Activated T-cell treated with anti-CD3 and anti-CD28 coated beads, Interleukin-2, amount 50 U/mL, for 72 hours (primary cell): Measurements from ENCODE around the gene PRKG2. TPM values are rescaled to one million over a fixed set of nuclear protein-coding genes. Genes with fewer than 3 reads are reported as not detected.

Experiments
- ATAC-seq, 2 donors: fragments of 150-1000 bp; cut with Tn5 transposase; replicated peaks in 1 of 2; 2 replicates each; pipeline ENCODE4 v1.10.0; 2021; ENCODE audit warnings: moderate library complexity in 2 of 2, mild to moderate bottlenecking in 1 of 2
- DNase-seq, 2 donors: peaks; one replicate each; pipeline ENCODE4 v3.0.0; 2021 to 2022; ENCODE audit warnings: mixed read lengths in 1 of 2
- H3K27ac Mint-ChIP-seq: one replicate; pipeline ENCODE4 v1.8.0; 2022; ENCODE audit warnings: mild to moderate bottlenecking, moderate library complexity, mixed read lengths
- H3K27me3 Mint-ChIP-seq: one replicate; pipeline ENCODE4 v1.8.0; 2022; ENCODE audit warnings: low read depth, mixed read lengths
- H3K36me3 Mint-ChIP-seq, 2 donors: one replicate each; pipeline ENCODE4 v1.8.0; 2022; ENCODE audit warnings: mixed read lengths in 2 of 2, mild to moderate bottlenecking in 1 of 2; ENCODE audit not compliant: insufficient read depth in 2 of 2
- H3K4me1 Mint-ChIP-seq: one replicate; pipeline ENCODE4 v1.8.0; 2022; ENCODE audit warnings: low read depth, mixed read lengths
- H3K4me3 Mint-ChIP-seq, 2 donors: one replicate each; pipeline ENCODE4 v1.8.0; 2022; ENCODE audit warnings: mild to moderate bottlenecking in 2 of 2, mixed read lengths in 2 of 2, moderate library complexity in 2 of 2
- H3K9me3 Mint-ChIP-seq, 2 donors: one replicate each; pipeline ENCODE4 v1.8.0; 2022; ENCODE audit warnings: mixed read lengths in 2 of 2
- total RNA-seq, 2 donors: library from RNA; stranded (reverse); gene quantifications; one replicate each; pipeline ENCODE4 v1.2.3, GENCODE V29; 2022

The PRKG2 gene
- total RNA-seq, 2 donors from 2014 or later: 0.62 TPM; not detected in 1

- no peak overlapping the region for H3K27ac Mint-ChIP-seq
- DNase-seq (no peak), ATAC-seq (no peak)
- H3K4me1 Mint-ChIP-seq: no peaks in the 10 kb centered on the region
- peaks cover 12% of the 10 kb centered on the region for H3K27me3 Mint-ChIP-seq
- H3K36me3 Mint-ChIP-seq: peaks cover 0 to 1% of the 10 kb centered on the region in 2 donors
- H3K9me3 Mint-ChIP-seq: no peaks in the 10 kb centered on the region
- H3K4me3 Mint-ChIP-seq: no peak overlapping the region
These were observed 77.6 kb downstream of the PRKG2 start for GRCh38 chr4:81137446-81137845.

- Mint-ChIP-seq H3K36me3 (peaks cover 0 to 1% of the 10 kb centered on the region in 2 donors), H3K4me3 (no peak overlapping the region), H3K27ac (no peak overlapping the region), H3K4me1 (no peaks in the 10 kb centered on the region), H3K9me3 (no peaks in the 10 kb centered on the region), H3K27me3 (peaks cover 12% of the 10 kb centered on the region)
- ATAC-seq: no peak
- no peak for DNase-seq
These were observed 78.7 kb downstream of the PRKG2 start for GRCh38 chr4:81136161-81136905.

GRCh38 chr4:81135501-81135900, 79.5 kb downstream of the PRKG2 start:
- no peak for ATAC-seq
- Mint-ChIP-seq H3K4me3 (no peak overlapping the region), H3K36me3 (peaks cover 0 to 1% of the 10 kb centered on the region in 2 donors), H3K27ac (no peak overlapping the region), H3K9me3 (no peaks in the 10 kb centered on the region), H3K4me1 (no peaks in the 10 kb centered on the region), H3K27me3 (peaks cover 12% of the 10 kb centered on the region)
- DNase-seq: no peak

- Mint-ChIP-seq H3K27ac (no peak overlapping the region), H3K4me3 (no peak overlapping the region), H3K27me3 (peaks cover 10% of the 10 kb centered on the region), H3K9me3 (peaks cover 0 to 2% of the 10 kb centered on the region in 2 donors), H3K36me3 (no peaks in the 10 kb centered on the region), H3K4me1 (no peaks in the 10 kb centered on the region)
- no peak for DNase-seq
- ATAC-seq: no peak
These were observed 83.5 kb downstream of the PRKG2 start for GRCh38 chr4:81131563-81131962.

GRCh38 chr4:81131066-81131465, 84.0 kb downstream of the PRKG2 start:
- Mint-ChIP-seq H3K27ac (no peak overlapping the region), H3K36me3 (no peaks in the 10 kb centered on the region), H3K27me3 (peaks cover 5% of the 10 kb centered on the region), H3K4me1 (no peaks in the 10 kb centered on the region), H3K4me3 (no peak overlapping the region), H3K9me3 (peaks cover 0 to 2% of the 10 kb centered on the region in 2 donors)
- DNase-seq: no peak
- no peak for ATAC-seq

- Mint-ChIP-seq H3K36me3 (no peaks in the 10 kb centered on the region), H3K9me3 (peaks cover 0 to 2% of the 10 kb centered on the region in 2 donors), H3K27me3 (no peaks in the 10 kb centered on the region), H3K4me3 (no peak overlapping the region), H3K4me1 (no peaks in the 10 kb centered on the region), H3K27ac (no peak overlapping the region)
- ATAC-seq (no peak), DNase-seq (no peak)
These were observed 84.5 kb downstream of the PRKG2 start for GRCh38 chr4:81130569-81130968.

- Mint-ChIP-seq H3K27me3 (no peaks in the 10 kb centered on the region), H3K4me3 (no peak overlapping the region), H3K36me3 (peaks cover 0 to 2% of the 10 kb centered on the region in 2 donors), H3K9me3 (no peaks in the 10 kb centered on the region), H3K27ac (no peak overlapping the region), H3K4me1 (no peaks in the 10 kb centered on the region)
- no peak for DNase-seq
- no peak for ATAC-seq
These were observed 95.0 kb downstream of the PRKG2 start for GRCh38 chr4:81120055-81120454.

GRCh38 chr4:81118086-81118485, 96.9 kb downstream of the PRKG2 start:
- no peaks in the 10 kb centered on the region for H3K27me3 Mint-ChIP-seq
- peaks cover 7% of the 10 kb centered on the region for H3K4me1 Mint-ChIP-seq
- peaks cover 0 to 2% of the 10 kb centered on the region in 2 donors for H3K36me3 Mint-ChIP-seq
- H3K9me3 Mint-ChIP-seq: no peaks in the 10 kb centered on the region
- H3K27ac Mint-ChIP-seq: no peak overlapping the region
- no peak overlapping the region for H3K4me3 Mint-ChIP-seq
- no peak for DNase-seq
- ATAC-seq: no peak

GRCh38 chr4:81116566-81116965, 98.5 kb downstream of the PRKG2 start:
- no peaks in the 10 kb centered on the region for H3K9me3 Mint-ChIP-seq

GRCh38 chr4:81113024-81113423, 102.0 kb downstream of the PRKG2 start:
- no peaks in the 10 kb centered on the region for H3K27me3 Mint-ChIP-seq
- no peak overlapping the region for H3K27ac Mint-ChIP-seq
- no peaks in the 10 kb centered on the region for H3K9me3 Mint-ChIP-seq
- DNase-seq (no peak), ATAC-seq (no peak)
- peaks cover 7% of the 10 kb centered on the region for H3K4me1 Mint-ChIP-seq
- no peaks in the 10 kb centered on the region for H3K36me3 Mint-ChIP-seq
- H3K4me3 Mint-ChIP-seq: no peak overlapping the region

More at GRCh38 chr4:81116566-81116965, 98.5 kb downstream of the PRKG2 start:
- H3K4me1 Mint-ChIP-seq: peaks cover 7% of the 10 kb centered on the region
- no peaks in the 10 kb centered on the region for H3K27me3 Mint-ChIP-seq
- no peak overlapping the region for H3K27ac Mint-ChIP-seq
- no peak for ATAC-seq
- no peak for DNase-seq
- H3K4me3 Mint-ChIP-seq: no peak overlapping the region
- H3K36me3 Mint-ChIP-seq: peaks cover 0 to 2% of the 10 kb centered on the region in 2 donors

- Mint-ChIP-seq H3K36me3 (no peaks in the 10 kb centered on the region), H3K9me3 (no peaks in the 10 kb centered on the region), H3K27me3 (peaks cover 13% of the 10 kb centered on the region), H3K4me1 (peaks cover 7% of the 10 kb centered on the region), H3K27ac (no peak overlapping the region), H3K4me3 (no peak overlapping the region)
- DNase-seq (no peak), ATAC-seq (no peak)
These were observed 105.7 kb downstream of the PRKG2 start for GRCh38 chr4:81109356-81109755.

- Mint-ChIP-seq H3K36me3 (no peaks in the 10 kb centered on the region), H3K4me1 (no peaks in the 10 kb centered on the region), H3K9me3 (no peaks in the 10 kb centered on the region), H3K27me3 (peaks cover 13% of the 10 kb centered on the region), H3K27ac (no peak overlapping the region), H3K4me3 (no peak overlapping the region)
- ATAC-seq: no peak
- DNase-seq: no peak
These were observed 108.9 kb downstream of the PRKG2 start for GRCh38 chr4:81106150-81106549.

- Mint-ChIP-seq H3K9me3 (no peaks in the 10 kb centered on the region), H3K36me3 (no peaks in the 10 kb centered on the region), H3K27me3 (peaks cover 13% of the 10 kb centered on the region), H3K4me3 (no peak overlapping the region), H3K27ac (no peak overlapping the region), H3K4me1 (no peaks in the 10 kb centered on the region)
- ATAC-seq (no peak), DNase-seq (no peak)
These were observed 112.9 kb downstream of the PRKG2 start for GRCh38 chr4:81102107-81102506.

GRCh38 chr4:81096566-81096965, 118.5 kb downstream of the PRKG2 start:
- Mint-ChIP-seq H3K27me3 (no peaks in the 10 kb centered on the region), H3K27ac (no peak overlapping the region), H3K36me3 (no peaks in the 10 kb centered on the region), H3K9me3 (no peaks in the 10 kb centered on the region), H3K4me3 (no peak overlapping the region), H3K4me1 (no peaks in the 10 kb centered on the region)
- ATAC-seq (no peak), DNase-seq (no peak)
